ENCODE measurements around the gene LRFN4. TPM values are rescaled to one million over a fixed set of nuclear protein-coding genes. Genes with fewer than 3 reads are reported as not detected.

The LRFN4 gene
- total and polyA plus RNA-seq, 2 of the 13 experiments (the other 11 are each of a cell fraction or from before 2014, with no cell fraction given): 1.3 to 6.8 TPM

- 73% methylated on average over 4 of the region's 4 CpGs for WGBS (ENCODE audit: low lambda C conversion rate)
- ATAC-seq (no peak), FAIRE-seq (no peak), DNase-seq (ENCODE audit: low spot score) (no peak)
- in situ Hi-C loops (cut with HindIII; ENCODE audit: extremely low pct_ligation_motif_present, low pct_unique_long_range_greater_than_20kb) (loop anchor here (5.0 to 25.0 kb wide), 3 partner anchors 142 to 422 kb away; partner anchors contain the start of genes CTSF and NPAS4), intact Hi-C loops (cut with micrococcal nuclease; ENCODE audit: unreplicated experiment) (loop anchor here (1.0 to 5.0 kb wide), 3 partner anchors 116 to 427 kb away; no protein-coding TSS in a partner anchor)
- TF ChIP-seq ZSCAN25 (CRISPR knock-in tag; IDR thresholded peaks at IDR 0.05) (no peak), ELF3 (CRISPR knock-in tag; IDR thresholded peaks at IDR 0.05) (0 out of 2 replicates have a peak, but pooled peaks have one; percentile 6)
- Histone ChIP-seq H3K9ac (ENCODE audit: insufficient read depth, low read depth, low read length) (no peak overlapping the region), H2AFZ (ENCODE audit: low read length) (no peak overlapping the region), H3K79me2 (ENCODE audit: insufficient read depth, low read length) (no peaks in the 10 kb centered on the region), H3K27ac (ENCODE audit: extremely low read length, insufficient read depth, low read length) (no peak overlapping the region), H3K4me1 (ENCODE audit: insufficient read depth, low read length) (peaks cover 8% of the 10 kb centered on the region; the same call in 1 of the 2 replicates), H3K27me3 (ENCODE audit: control insufficient read depth in 1 of 2, insufficient read depth in 2 of 2, low read length in 2 of 2) (no peaks in the 10 kb centered on the region; a peak in 1 of 5 replicates), H3K4me3 (replicated peaks in 1 of 3; ENCODE audit: insufficient read depth in 1 of 3, low read depth in 2 of 3, low read length in 3 of 3) (no peak overlapping the region), H3K9me3 (ENCODE audit: low read length) (no peaks in the 10 kb centered on the region), H3K36me3 (replicated peaks in 1 of 2; ENCODE audit: control insufficient read depth in 1 of 2, insufficient read depth in 2 of 2, low read length in 2 of 2) (peaks cover 0 to 10% of the 10 kb centered on the region in 2 experiments; a peak in 1 of 5 replicates), H4K20me1 (ENCODE audit: insufficient read depth, low read length) (no peaks in the 10 kb centered on the region), H3K4me2 (ENCODE audit: low read depth, low read length) (no peak overlapping the region)
- ChIA-PET POLR2A (interaction anchor here (0.7 to 1.2 kb wide), 3 partner anchors 8 to 9 kb away, joined by 3 to 4 read pairs (median 3); partner anchors contain the start of gene RCE1), CTCF (ENCODE audit: low intra/inter-chr PET ratio, low total read pairs) (interaction anchor here (1.2 to 3.3 kb wide), 6 partner anchors 116 to 426 kb away, joined by 3 to 84 read pairs (median 4); partner anchors contain the start of gene C11orf86)
- BruUV-seq (replicated peaks): no TSS peak
These were observed 22.4 kb upstream of the LRFN4 start for GRCh38 chr11:66834539-66834845.

- DNase-seq (ENCODE audit: low spot score): no peak
- Histone ChIP-seq H3K9me3 (ENCODE audit: low read length) (no peaks in the 10 kb centered on the region), H2AFZ (ENCODE audit: low read length) (no peak overlapping the region), H3K4me2 (ENCODE audit: low read depth, low read length) (no peak overlapping the region), H3K4me1 (ENCODE audit: insufficient read depth, low read length) (peaks cover 8% of the 10 kb centered on the region; the same call in 1 of the 2 replicates), H4K20me1 (ENCODE audit: insufficient read depth, low read length) (no peaks in the 10 kb centered on the region), H3K9ac (ENCODE audit: insufficient read depth, low read depth, low read length) (no peak overlapping the region), H3K4me3 (replicated peaks in 1 of 3; ENCODE audit: insufficient read depth in 1 of 3, low read depth in 2 of 3, low read length in 3 of 3) (no peak overlapping the region), H3K27ac (ENCODE audit: extremely low read length, insufficient read depth, low read length) (no peak overlapping the region), H3K36me3 (replicated peaks in 1 of 2; ENCODE audit: control insufficient read depth in 1 of 2, insufficient read depth in 2 of 2, low read length in 2 of 2) (peaks cover 0 to 10% of the 10 kb centered on the region in 2 experiments; a peak in 1 of 5 replicates), H3K79me2 (ENCODE audit: insufficient read depth, low read length) (no peaks in the 10 kb centered on the region), H3K27me3 (ENCODE audit: control insufficient read depth in 1 of 2, insufficient read depth in 2 of 2, low read length in 2 of 2) (no peaks in the 10 kb centered on the region; a peak in 1 of 5 replicates)
- intact Hi-C loops (cut with micrococcal nuclease; ENCODE audit: unreplicated experiment): loop anchor here (1.0 to 5.0 kb wide), 3 partner anchors 117 to 428 kb away; no protein-coding TSS in a partner anchor
- BruUV-seq (replicated peaks): no TSS peak
- no peak for FAIRE-seq
- ATAC-seq: no peak
- POLR2A ChIA-PET: interaction anchor here (0.7 to 1.2 kb wide), 3 partner anchors 7 to 9 kb away, joined by 3 to 4 read pairs (median 3); partner anchors contain the start of gene RCE1
- WGBS (ENCODE audit: low lambda C conversion rate): 95% methylated on average over 5 of the region's 5 CpGs
- in situ Hi-C loops (cut with HindIII; ENCODE audit: extremely low pct_ligation_motif_present, low pct_unique_long_range_greater_than_20kb): loop anchor here (5.0 to 25.0 kb wide), 3 partner anchors 143 to 423 kb away; partner anchors contain the start of genes CTSF and NPAS4
- CTCF ChIA-PET (ENCODE audit: low intra/inter-chr PET ratio, low total read pairs): interaction anchor here (1.2 to 3.3 kb wide), 5 partner anchors 117 to 427 kb away, joined by 3 to 84 read pairs (median 5); partner anchors contain the start of gene C11orf86
- TF ChIP-seq CENPBD1 (CRISPR knock-in tag; IDR thresholded peaks at IDR 0.05; ENCODE audit: borderline replicate concordance, low read depth) (no peak), PRPF4 (IDR thresholded peaks at IDR 0.05; ENCODE audit: low read depth, low read length, poor library complexity, severe bottlenecking) (no peak), TGIF2 (CRISPR knock-in tag; IDR thresholded peaks at IDR 0.05) (no peak)
These were observed 21.9 kb upstream of the LRFN4 start for GRCh38 chr11:66834943-66835342.
